IMR-90 (cell line): Measurements from ENCODE around the gene VPS33B. TPM values are rescaled to one million over a fixed set of nuclear protein-coding genes. Genes with fewer than 3 reads are reported as not detected.

Experiments used
- ATAC-seq: fragments of 200-7000 bp; cut with Tn5 transposase; 2 replicates; pipeline ENCODE4 v1.9.1; 2020; ENCODE audit warnings: low read depth, mild to moderate bottlenecking, moderate library complexity
- BruUV-seq: library from RNA; stranded (reverse); fragments of 400-500 nt; replicated peaks from 2 replicates; lab custom pipeline; 2021; lab: Mats Ljungman, UMichigan
- CTCF ChIA-PET: fragments of 300-600 bp; formaldehyde crosslinking; extraction: SDS; loops from one replicate; lab custom pipeline; 2021; ENCODE audit warnings: antibody characterized with exemption; lab: Yijun Ruan, JAX
- POLR2A ChIA-PET: fragments of 300-600 bp; sonication (Branson Sonifier 250); formaldehyde crosslinking; loops from one replicate; lab custom pipeline; 2022; ENCODE audit warnings: antibody characterized with exemption; ENCODE audit not compliant: unreplicated experiment; lab: Charles Lee
- DNase-seq: peaks from one replicate; pipeline ENCODE4 v3.0.0; 2013
- H2AFZ ChIP-seq: replicated peaks from 2 replicates; pipeline ENCODE3; 2013; ENCODE audit warnings: low read length, mild to moderate bottlenecking; ENCODE audit not compliant: poor library complexity
- H2AK5ac ChIP-seq: 2 replicates; pipeline ENCODE4 v1.6.1; 2013; ENCODE audit warnings: low read depth, low read length, inconsistent platforms
- H2AK9ac ChIP-seq: replicated peaks from 2 replicates; pipeline ENCODE3; 2013; ENCODE audit warnings: mild to moderate bottlenecking, low read depth, low read length, moderate library complexity; ENCODE audit not compliant: poor library complexity
- H2BK120ac ChIP-seq: 2 replicates; pipeline ENCODE4 v1.6.1; 2013; ENCODE audit warnings: low read depth, low read length, inconsistent platforms
- H2BK15ac ChIP-seq: 3 replicates; pipeline ENCODE4 v1.6.1; 2013; ENCODE audit warnings: low read depth, low read length, inconsistent platforms
- H2BK20ac ChIP-seq: 2 replicates; pipeline ENCODE4 v1.6.1; 2013; ENCODE audit warnings: low read depth, mild to moderate bottlenecking, inconsistent platforms, low read length, moderate library complexity
- H2BK5ac ChIP-seq: 2 replicates; pipeline ENCODE4 v1.6.1; 2013; ENCODE audit warnings: mild to moderate bottlenecking, low read depth, low read length, inconsistent platforms; ENCODE audit not compliant: poor library complexity, severe bottlenecking
- H3K14ac ChIP-seq: replicated peaks from 2 replicates; pipeline ENCODE4 v1.6.1; 2013; ENCODE audit warnings: low read depth, low read length, inconsistent platforms
- H3K18ac ChIP-seq: 2 replicates; pipeline ENCODE4 v1.6.1; 2013; ENCODE audit warnings: low read depth, low read length, control low read depth
- H3K23ac ChIP-seq: 2 replicates; pipeline ENCODE4 v1.6.1; 2013; ENCODE audit warnings: low read depth, low read length, inconsistent platforms
- H3K27ac ChIP-seq: 2 replicates; pipeline ENCODE4 v1.5.1; 2013; ENCODE audit warnings: mild to moderate bottlenecking, control low read depth, low read length; ENCODE audit not compliant: insufficient read depth
- H3K27me3 ChIP-seq: 2 replicates; pipeline ENCODE4 v1.6.1; 2013; ENCODE audit warnings: low read length; ENCODE audit not compliant: control insufficient read depth, insufficient read depth
- H3K36me3 ChIP-seq: 2 replicates; pipeline ENCODE4 v1.6.1; 2013; ENCODE audit warnings: low read length, mixed read lengths; ENCODE audit not compliant: control insufficient read depth, insufficient read depth
- H3K4ac ChIP-seq: 2 replicates; pipeline ENCODE4 v1.6.1; 2013; ENCODE audit warnings: low read depth, low read length, inconsistent platforms
- H3K4me1 ChIP-seq: 2 replicates; pipeline ENCODE4 v1.6.1; 2013; ENCODE audit warnings: low read length, mixed read lengths; ENCODE audit not compliant: control insufficient read depth, insufficient read depth
- H3K4me2 ChIP-seq: 2 replicates; pipeline ENCODE4 v1.6.1; 2013; ENCODE audit warnings: low read depth, mild to moderate bottlenecking, control low read depth, low read length, moderate library complexity
- H3K4me3 ChIP-seq: 2 replicates; pipeline ENCODE4 v1.5.1; 2013; ENCODE audit warnings: low read depth, mild to moderate bottlenecking, control low read depth, low read length, moderate library complexity; ENCODE audit not compliant: insufficient read depth
- H3K56ac ChIP-seq: 2 replicates; pipeline ENCODE4 v1.6.1; 2013; ENCODE audit warnings: low read length, inconsistent platforms; ENCODE audit not compliant: insufficient read depth; ENCODE audit errors: extremely low read depth
- H3K79me1 ChIP-seq, 2 experiments: 2 replicates each; pipeline ENCODE4 v1.6.1; 2013; ENCODE audit warnings: low read length in 2 of 2, inconsistent platforms in 1 of 2, low read depth in 1 of 2
- H3K9ac ChIP-seq: 2 replicates; pipeline ENCODE4 v1.6.1; 2013; ENCODE audit warnings: low read depth, low read length, control low read depth
- H3K9me1 ChIP-seq: 2 replicates; pipeline ENCODE4 v1.6.1; 2013; ENCODE audit warnings: low read length, inconsistent platforms; ENCODE audit not compliant: insufficient read depth
- H3K9me3 ChIP-seq: 2 replicates; pipeline ENCODE4 v1.6.1; 2013; ENCODE audit warnings: low read length; ENCODE audit not compliant: control insufficient read depth, insufficient read depth
- H4K20me1 ChIP-seq: 2 replicates; pipeline ENCODE4 v1.6.1; 2013; ENCODE audit warnings: low read length, inconsistent platforms; ENCODE audit not compliant: insufficient read depth
- H4K5ac ChIP-seq: 2 replicates; pipeline ENCODE4 v1.6.1; 2013; ENCODE audit warnings: mild to moderate bottlenecking, low read depth, low read length, control low read depth
- H4K8ac ChIP-seq, 2 experiments: 2 replicates each; pipeline ENCODE4 v1.6.1; 2013; ENCODE audit warnings: low read depth in 2 of 2, low read length in 2 of 2, control low read depth in 1 of 2, inconsistent platforms in 1 of 2
- H4K91ac ChIP-seq: 2 replicates; pipeline ENCODE4 v1.6.1; 2013; ENCODE audit warnings: low read depth, low read length, inconsistent platforms; ENCODE audit not compliant: insufficient read depth
- BHLHE40 ChIP-seq: fragments of 150-350 bp; IDR thresholded peaks from 2 replicates; pipeline ENCODE4 v1.6.1; 2016; ENCODE audit warnings: mild to moderate bottlenecking, low read depth, low read length
- POLR2A ChIP-seq: IDR thresholded peaks from 2 replicates; pipeline ENCODE4 v1.6.1; 2012; ENCODE audit warnings: mild to moderate bottlenecking, low read depth, low read length
- WGBS, 2 experiments: methylation state at CpG; one replicate each; pipeline versions ENCODE4 v1.1.5 to v1.1.7; 2013; ENCODE audit warnings: missing lambda C conversion rate in 2 of 2; ENCODE audit not compliant: insufficient read length in 1 of 2; ENCODE audit errors: extremely low coverage in 2 of 2; 5-methylcytosine and 5-hydroxymethylcytosine counted together
- dilution Hi-C: fragments of 300-500 bp; cut with HindIII; formaldehyde crosslinking; loops from one replicate; pipeline ENCODE4 v1.14.3; 2018; ENCODE audit warnings: low sequenced_read_pairs; ENCODE audit not compliant: unreplicated experiment
- in situ Hi-C: fragments of 300-500 bp; cut with MboI; formaldehyde crosslinking; loops from 3 replicates; pipeline ENCODE4 v1.14.3; 2019; ENCODE audit warnings: low sequenced_read_pairs, inconsistent platforms, mixed read lengths
- intact Hi-C: fragments of 100-400 bp; cut with micrococcal nuclease; formaldehyde crosslinking; loops from 2 replicates; pipeline ENCODE4 v1.10.0; 2022
- polyA plus RNA-seq, 3 experiments: library from polyadenylated mRNA; depleted of rRNA; stranded (reverse); fragments of >200 nt; gene quantifications; 2 replicates each; pipeline ENCODE4 v1.2.3, GENCODE V29; 2012; ENCODE audit warnings: low replicate concordance in 1 of 3
- total RNA-seq: library from RNA; depleted of rRNA; stranded (reverse); fragments of >200 nt; gene quantifications from 2 replicates; pipeline ENCODE4 v1.2.3, GENCODE V29; 2012

Gene VPS33B
- total and polyA plus RNA-seq, 2 of the 4 experiments (the other 2 are of a cell fraction): 9.0 to 11.3 TPM

GRCh38 chr15:91070872-91071271 is 48.5 kb upstream of the VPS33B start:
- no peak overlapping the region for H3K4ac ChIP-seq
- no peak overlapping the region for H3K23ac ChIP-seq
- H4K8ac ChIP-seq: no peak overlapping the region
- WGBS, 2 experiments: 51% methylated on average over 6 of the region's 8 CpGs; no CpG with 5 or more reads in 1 of the 2 experiments
- no peaks in the 10 kb centered on the region for H3K36me3 ChIP-seq
- H3K27ac ChIP-seq: no peak overlapping the region
- BruUV-seq: no TSS peak
- H3K4me2 ChIP-seq: no peak overlapping the region
- H3K4me3 ChIP-seq: no peak overlapping the region
- H3K9me3 ChIP-seq: no peaks in the 10 kb centered on the region
- H4K5ac ChIP-seq: no peak overlapping the region
- no peaks in the 10 kb centered on the region for H4K20me1 ChIP-seq
- H4K91ac ChIP-seq: no peak overlapping the region
- no peak overlapping the region for H2AFZ ChIP-seq
- in situ Hi-C loops (no loop called here), intact Hi-C loops (no loop called here), dilution Hi-C loops (loop anchor here (25.0 kb wide), 1 partner anchor 191 kb away; no protein-coding TSS in a partner anchor)
- no peak overlapping the region for H3K9ac ChIP-seq
- DNase-seq (no peak), ATAC-seq (no peak)
- H2AK9ac ChIP-seq: no peak overlapping the region
- no peak overlapping the region for H3K56ac ChIP-seq
- H2BK120ac ChIP-seq: no peak overlapping the region
- H3K4me1 ChIP-seq: no peaks in the 10 kb centered on the region
- no peaks in the 10 kb centered on the region for H3K79me1 ChIP-seq
- POLR2A ChIA-PET: no interaction called here
- no peak overlapping the region for H3K18ac ChIP-seq
- no peak overlapping the region for H2BK15ac ChIP-seq
- no peak overlapping the region for H2BK20ac ChIP-seq
- H2BK5ac ChIP-seq: no peak overlapping the region
- no peak for TF ChIP-seq POLR2A
- TF ChIP-seq BHLHE40: no peak
- CTCF ChIA-PET: no interaction called here
- H3K9me1 ChIP-seq: no peaks in the 10 kb centered on the region
- no peak overlapping the region for H2AK5ac ChIP-seq
- no peak overlapping the region for H3K14ac ChIP-seq
- H3K27me3 ChIP-seq: no peaks in the 10 kb centered on the region
